Measurements from ENCODE around the gene GPR143. TPM values are rescaled to one million over a fixed set of nuclear protein-coding genes. Genes with fewer than 3 reads are reported as not detected.

The GPR143 gene
- total and polyA plus RNA-seq, 8 donors = 1.1 to 7.5 (median 4.9) TPM

GRCh38 chrX:9790866-9791265 is 25.2 kb upstream of the GPR143 start:
- no peaks in the 10 kb centered on the region for H3K36me3 ChIP-seq
- ATAC-seq = no peak
- TF ChIP-seq CTCF (IDR thresholded peaks at IDR 0.05) = no peak
- peaks cover 0 to 4% of the 10 kb centered on the region in 2 donors for H3K4me1 ChIP-seq
- H3K27me3 ChIP-seq = peaks cover 14 to 35% of the 10 kb centered on the region in 2 donors
- no peak overlapping the region for H3K4me3 ChIP-seq
- intact Hi-C loops (cut with DNase I) = no loop called here
- no peaks in the 10 kb centered on the region for H3K9me3 ChIP-seq
- DNase-seq = no peak
- H3K27ac ChIP-seq = no peak overlapping the region

- DNase-seq = no peak
- Histone ChIP-seq H3K27ac (no peak overlapping the region), H3K4me1 (peaks cover 0 to 4% of the 10 kb centered on the region in 2 donors), H3K27me3 (peaks cover 14 to 48% of the 10 kb centered on the region in 2 donors), H3K9me3 (no peaks in the 10 kb centered on the region), H3K36me3 (no peaks in the 10 kb centered on the region), H3K4me3 (no peak overlapping the region)
- intact Hi-C loops (cut with DNase I) = no loop called here
- ATAC-seq = no peak
- no peak for TF ChIP-seq CTCF (IDR thresholded peaks at IDR 0.05)
Measured at GRCh38 chrX:9789555-9789954, 23.9 kb upstream of the GPR143 start.

GRCh38 chrX:9788911-9789310 is 23.3 kb upstream of the GPR143 start:
- no peak for DNase-seq
- Histone ChIP-seq H3K9me3 (no peaks in the 10 kb centered on the region), H3K27me3 (peaks cover 14 to 48% of the 10 kb centered on the region in 2 donors), H3K36me3 (no peaks in the 10 kb centered on the region), H3K4me1 (peaks cover 0 to 4% of the 10 kb centered on the region in 2 donors), H3K4me3 (no peak overlapping the region), H3K27ac (no peak overlapping the region)
- peak; percentile 51 for ATAC-seq
- no peak for TF ChIP-seq CTCF (IDR thresholded peaks at IDR 0.05)
- intact Hi-C loops (cut with DNase I) = no loop called here

- peak in 1 of 4 donors; percentile 36 for DNase-seq
- Histone ChIP-seq H3K27ac (peak overlapping the region; percentile 44 to 53), H3K4me1 (peaks cover 0 to 4% of the 10 kb centered on the region in 2 donors), H3K27me3 (peaks cover 14 to 48% of the 10 kb centered on the region in 2 donors), H3K36me3 (no peaks in the 10 kb centered on the region), H3K4me3 (peak overlapping the region; percentile 31 to 44), H3K9me3 (no peaks in the 10 kb centered on the region)
- intact Hi-C loops (cut with DNase I) = no loop called here
- ATAC-seq = peak; percentile 50
- TF ChIP-seq CTCF (IDR thresholded peaks at IDR 0.05) = no peak
Measured at GRCh38 chrX:9786798-9787635, 21.4 kb upstream of the GPR143 start.

GRCh38 chrX:9785944-9786797 is 20.5 kb upstream of the GPR143 start, which contains the start of gene SHROOM2:
SHROOM2 (plus strand) TSS chrX:9786429; CDS start chrX:9786546, 117 bp downstream.
- TF ChIP-seq CTCF (IDR thresholded peaks at IDR 0.05) = no peak
- Histone ChIP-seq H3K36me3 (no peaks in the 10 kb centered on the region), H3K27me3 (peaks cover 14 to 48% of the 10 kb centered on the region in 2 donors), H3K4me1 (peaks cover 0 to 4% of the 10 kb centered on the region in 2 donors), H3K9me3 (no peaks in the 10 kb centered on the region), H3K4me3 (peak within 1 kb of the TSS; percentile 31 to 44), H3K27ac (peak within 1 kb of the TSS; percentile 44 to 53)
- intact Hi-C loops (cut with DNase I) = no loop called here
- ATAC-seq = peak; percentile 71
- peak in 2 of 4 donors; percentile 41 to 56 for DNase-seq
